Subcutaneous abdominal adipose tissue (tissue), 5 donors: Measurements from ENCODE around the gene KIF16B.
"Not testable (repeated sequence)": the region's sequence is repeated elsewhere in the genome, so short reads cannot be mapped to it uniquely, and the experiment has no call there.

ENCODE experiments used
- H3K27ac ChIP-seq: one replicate; pipeline ENCODE4 v1.7.0; 2013; ENCODE audit warnings: low read depth, mild to moderate bottlenecking, inconsistent platforms, low read length, moderate library complexity
- H3K27me3 ChIP-seq, 5 donors: one replicate each; pipeline ENCODE4 v1.7.0; 2013; ENCODE audit warnings: low read length in 5 of 5, inconsistent platforms in 1 of 5; ENCODE audit not compliant: control insufficient read depth in 5 of 5, insufficient read depth in 4 of 5
- H3K36me3 ChIP-seq, 5 donors: one replicate each; pipeline ENCODE4 v1.7.0; 2013; ENCODE audit warnings: low read length in 5 of 5; ENCODE audit not compliant: control insufficient read depth in 5 of 5, insufficient read depth in 5 of 5
- H3K4me1 ChIP-seq, 5 donors: one replicate each; pipeline ENCODE4 v1.7.0; 2013; ENCODE audit warnings: low read length in 5 of 5, mild to moderate bottlenecking in 3 of 5, moderate library complexity in 1 of 5; ENCODE audit not compliant: control insufficient read depth in 5 of 5, insufficient read depth in 5 of 5
- H3K4me3 ChIP-seq, 5 donors: one replicate each; pipeline ENCODE4 v1.7.0; 2013; ENCODE audit warnings: low read length in 5 of 5, low read depth in 1 of 5
- H3K9ac ChIP-seq, 5 donors: one replicate each; pipeline ENCODE4 v1.7.0; 2013; ENCODE audit warnings: low read length in 5 of 5, mild to moderate bottlenecking in 4 of 5, moderate library complexity in 3 of 5
- H3K9me3 ChIP-seq, 5 donors: one replicate each; pipeline ENCODE4 v1.7.0; 2013; ENCODE audit warnings: low read length in 5 of 5; ENCODE audit not compliant: control insufficient read depth in 5 of 5
- donor health status: healthy.
- donor health status: healthy.
- donor health status: healthy.
- donor health status: healthy.
- donor health status: healthy.

KIF16B gene

GRCh38 chr20:16574656-16575355 is 1.6 kb upstream of the KIF16B start:
- peaks cover 0 to 40% (median 31%) of the 10 kb centered on the region in 5 donors for H3K4me1 ChIP-seq
- H3K9me3 ChIP-seq: no peaks in the 10 kb centered on the region
- H3K4me3 ChIP-seq: peak overlapping the region; percentile 39 to 86 (median 82)
- no peaks in the 10 kb centered on the region for H3K36me3 ChIP-seq
- H3K27me3 ChIP-seq: no peaks in the 10 kb centered on the region
- H3K27ac ChIP-seq: peak overlapping the region; percentile 84
- H3K9ac ChIP-seq: peak overlapping the region; percentile 75 to 88 (median 81)

GRCh38 chr20:16571333-16571732 is 1.9 kb downstream of the KIF16B start:
- H3K36me3 ChIP-seq: no peaks in the 10 kb centered on the region
- no peaks in the 10 kb centered on the region for H3K27me3 ChIP-seq
- H3K4me1 ChIP-seq: peaks cover 0 to 39% (median 31%) of the 10 kb centered on the region in 5 donors
- H3K9ac ChIP-seq: peak overlapping the region in 1 of 5 donors; percentile 25
- no peak overlapping the region for H3K27ac ChIP-seq
- H3K9me3 ChIP-seq: no peaks in the 10 kb centered on the region
- H3K4me3 ChIP-seq: no peak overlapping the region

GRCh38 chr20:16569246-16570153 is 3.7 kb downstream of the KIF16B start:
- no peak overlapping the region for H3K4me3 ChIP-seq
- peaks cover 0 to 2% (median 0%) of the 10 kb centered on the region in 5 donors for H3K36me3 ChIP-seq
- H3K4me1 ChIP-seq: peaks cover 0 to 27% (median 21%) of the 10 kb centered on the region in 5 donors
- H3K9ac ChIP-seq: no peak overlapping the region
- H3K9me3 ChIP-seq: no peaks in the 10 kb centered on the region
- H3K27ac ChIP-seq: no peak overlapping the region
- H3K27me3 ChIP-seq: no peaks in the 10 kb centered on the region

GRCh38 chr20:16566080-16566479 is 7.2 kb downstream of the KIF16B start:
- no peaks in the 10 kb centered on the region for H3K27me3 ChIP-seq
- H3K4me1 ChIP-seq: peaks cover 0 to 2% (median 0%) of the 10 kb centered on the region in 5 donors
- no peak overlapping the region for H3K4me3 ChIP-seq
- H3K9ac ChIP-seq: no peak overlapping the region
- H3K36me3 ChIP-seq: peaks cover 0 to 2% (median 0%) of the 10 kb centered on the region in 5 donors
- H3K27ac ChIP-seq: no peak overlapping the region
- no peaks in the 10 kb centered on the region for H3K9me3 ChIP-seq

GRCh38 chr20:16564079-16564478 is 9.2 kb downstream of the KIF16B start:
- H3K27me3 ChIP-seq, H3K27ac ChIP-seq, H3K4me1 ChIP-seq, H3K4me3 ChIP-seq, H3K9ac ChIP-seq, H3K36me3 ChIP-seq, H3K9me3 ChIP-seq: not testable (repeated sequence)

GRCh38 chr20:16563066-16563806 is 10.0 kb downstream of the KIF16B start:
- Histone ChIP-seq H3K9ac (peak overlapping the region in 1 of 5 donors; percentile 32), H3K27ac (no peak overlapping the region)

GRCh38 chr20:16562259-16562658 is 11.0 kb downstream of the KIF16B start:
- no peaks in the 10 kb centered on the region for H3K9me3 ChIP-seq
- peaks cover 0 to 2% (median 0%) of the 10 kb centered on the region in 5 donors for H3K36me3 ChIP-seq
- no peak overlapping the region for H3K27ac ChIP-seq
- H3K9ac ChIP-seq: no peak overlapping the region
- H3K4me3 ChIP-seq: no peak overlapping the region
- H3K27me3 ChIP-seq: no peaks in the 10 kb centered on the region
- peaks cover 0 to 2% (median 0%) of the 10 kb centered on the region in 5 donors for H3K4me1 ChIP-seq

More at GRCh38 chr20:16563066-16563806, 10.0 kb downstream of the KIF16B start:
- Histone ChIP-seq H3K9me3 (no peaks in the 10 kb centered on the region), H3K4me3 (no peak overlapping the region), H3K36me3 (peaks cover 0 to 2% (median 0%) of the 10 kb centered on the region in 5 donors), H3K4me1 (peaks cover 0 to 2% (median 0%) of the 10 kb centered on the region in 5 donors), H3K27me3 (no peaks in the 10 kb centered on the region)

- Histone ChIP-seq H3K27me3 (no peaks in the 10 kb centered on the region), H3K27ac (no peak overlapping the region)
These were observed 12.6 kb downstream of the KIF16B start for GRCh38 chr20:16560661-16561060.

GRCh38 chr20:16560216-16560615 is 13.0 kb downstream of the KIF16B start:
- Histone ChIP-seq H3K27ac (no peak overlapping the region), H3K27me3 (no peaks in the 10 kb centered on the region), H3K9me3 (no peaks in the 10 kb centered on the region), H3K9ac (no peak overlapping the region), H3K4me1 (peaks cover 8 to 16% (median 12%) of the 10 kb centered on the region in 5 donors), H3K36me3 (no peaks in the 10 kb centered on the region), H3K4me3 (no peak overlapping the region)

More at GRCh38 chr20:16560661-16561060, 12.6 kb downstream of the KIF16B start:
- Histone ChIP-seq H3K4me1 (peaks cover 8 to 11% (median 9%) of the 10 kb centered on the region in 5 donors), H3K9ac (no peak overlapping the region), H3K9me3 (no peaks in the 10 kb centered on the region), H3K4me3 (no peak overlapping the region), H3K36me3 (peaks cover 0 to 2% (median 0%) of the 10 kb centered on the region in 5 donors)
